Tibial nerve (tissue), 4 donors: ENCODE measurements around the gene WDR27.

Experiments
- EP300 ChIP-seq, 2 donors: sonication (generic); formaldehyde crosslinking; IDR thresholded peaks; one replicate each; pipeline ENCODE4 v1.6.1; 2017; ENCODE audit warnings: antibody characterized with exemption in 2 of 2, mild to moderate bottlenecking in 1 of 2
- TF ChIP-seq, protein P1 (sequence below), 5 experiments: fragments of 200-600 bp in 3 of 5; fragments of 450-650 bp in 2 of 5; sonication (generic) in 3 of 5; IDR thresholded peaks; one replicate each; pipeline ENCODE4 v1.5.1; 2016 to 2019; ENCODE audit warnings: antibody characterized with exemption in 5 of 5, mild to moderate bottlenecking in 3 of 5, moderate library complexity in 2 of 5

DNA sequence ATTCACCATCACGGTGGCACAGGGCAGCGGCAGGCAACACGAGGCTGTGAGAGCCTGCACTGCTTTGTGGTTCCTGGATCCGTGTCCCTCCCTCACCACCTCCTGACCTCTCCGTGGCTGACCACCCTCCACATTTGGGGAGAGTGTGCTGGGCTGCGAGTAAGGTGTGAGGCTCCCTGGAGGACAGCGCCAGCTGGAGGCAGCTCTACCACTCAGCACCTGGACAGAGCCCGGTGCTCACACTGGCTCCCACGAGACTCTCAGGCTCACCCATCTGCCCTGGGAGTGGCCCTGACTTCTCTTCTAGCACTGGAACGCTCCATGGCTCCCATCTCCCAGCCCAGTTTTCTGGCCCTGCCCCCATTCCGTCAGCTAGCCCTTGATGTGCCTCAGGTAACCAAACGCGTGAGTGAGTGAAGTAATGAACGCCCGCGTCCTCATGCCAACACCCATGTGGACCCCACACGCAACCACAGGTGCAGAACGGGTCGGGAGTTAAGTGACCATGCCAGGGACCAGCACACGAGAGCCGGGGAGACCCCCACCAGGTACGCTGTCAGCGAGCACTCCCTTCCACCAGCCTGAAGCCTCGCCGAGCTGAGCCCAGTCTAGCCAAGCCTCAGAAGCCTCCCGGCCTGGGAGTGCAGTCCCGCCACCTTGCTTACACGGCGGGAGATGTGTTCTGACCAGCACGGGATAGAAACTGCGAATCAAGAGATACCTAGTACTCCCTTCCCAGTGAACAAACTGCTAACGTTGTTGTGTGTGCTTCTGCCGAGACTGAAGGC lies 137.2 kb downstream of the WDR27 start:
- TF ChIP-seq, protein P1, sequence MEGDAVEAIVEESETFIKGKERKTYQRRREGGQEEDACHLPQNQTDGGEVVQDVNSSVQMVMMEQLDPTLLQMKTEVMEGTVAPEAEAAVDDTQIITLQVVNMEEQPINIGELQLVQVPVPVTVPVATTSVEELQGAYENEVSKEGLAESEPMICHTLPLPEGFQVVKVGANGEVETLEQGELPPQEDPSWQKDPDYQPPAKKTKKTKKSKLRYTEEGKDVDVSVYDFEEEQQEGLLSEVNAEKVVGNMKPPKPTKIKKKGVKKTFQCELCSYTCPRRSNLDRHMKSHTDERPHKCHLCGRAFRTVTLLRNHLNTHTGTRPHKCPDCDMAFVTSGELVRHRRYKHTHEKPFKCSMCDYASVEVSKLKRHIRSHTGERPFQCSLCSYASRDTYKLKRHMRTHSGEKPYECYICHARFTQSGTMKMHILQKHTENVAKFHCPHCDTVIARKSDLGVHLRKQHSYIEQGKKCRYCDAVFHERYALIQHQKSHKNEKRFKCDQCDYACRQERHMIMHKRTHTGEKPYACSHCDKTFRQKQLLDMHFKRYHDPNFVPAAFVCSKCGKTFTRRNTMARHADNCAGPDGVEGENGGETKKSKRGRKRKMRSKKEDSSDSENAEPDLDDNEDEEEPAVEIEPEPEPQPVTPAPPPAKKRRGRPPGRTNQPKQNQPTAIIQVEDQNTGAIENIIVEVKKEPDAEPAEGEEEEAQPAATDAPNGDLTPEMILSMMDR (IDR thresholded peaks at IDR 0.05), result no peak
- no peak for TF ChIP-seq EP300 (IDR thresholded peaks at IDR 0.05)
